CD1c-positive myeloid dendritic cell (primary cell): ENCODE measurements around the gene GSX1.

Experiments used
- DNase-seq: peaks from one replicate; pipeline ENCODE4 v3.0.0-alpha.2; 2016; ENCODE audit errors: extremely low spot score

Gene GSX1

GRCh38 chr13:27833206-27833605 is 40.9 kb downstream of the GSX1 start:
- DNase-seq, result no peak

- no peak for DNase-seq
Measured at GRCh38 chr13:27834095-27834494, 41.8 kb downstream of the GSX1 start.

GRCh38 chr13:27835799-27836198 is 43.5 kb downstream of the GSX1 start:
- DNase-seq, result no peak

GRCh38 chr13:27839809-27840467 is 47.7 kb downstream of the GSX1 start:
- DNase-seq, result no peak

DNA sequence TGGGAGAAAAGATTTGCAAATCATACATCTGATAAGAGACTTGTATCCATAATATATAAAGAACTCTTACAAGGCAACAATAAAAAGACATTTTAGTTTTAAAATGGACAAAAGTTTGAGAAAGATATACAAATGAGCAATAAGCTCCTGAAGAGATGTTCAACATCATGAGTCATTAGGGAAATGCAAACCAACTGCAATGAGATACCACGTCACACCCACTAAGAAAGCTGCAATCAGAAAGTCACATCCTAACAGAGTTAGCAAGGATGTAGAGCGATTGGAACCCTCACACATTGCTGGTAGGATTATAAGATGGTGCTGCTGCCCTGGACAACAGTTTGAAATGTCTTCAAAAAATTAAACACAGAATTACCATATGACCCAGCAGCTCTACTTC is 50.3 kb downstream of the GSX1 start:
- no peak for DNase-seq
